Natural killer cell treated with Interleukin-12 subunit alpha and Interleukin-12 subunit beta and Interleukin-15 and Interleukin-18, amount 100 ng/mL, for 72 hours (primary cell): Measurements from ENCODE around the gene AP2B1. TPM values are rescaled to one million over a fixed set of nuclear protein-coding genes. Genes with fewer than 3 reads are reported as not detected.
"Not testable (repeated sequence)": the region's sequence is repeated elsewhere in the genome, so short reads cannot be mapped to it uniquely, and the experiment has no call there.

Experiments used
- ATAC-seq, 2 donors: fragments of 150-1000 bp; cut with Tn5 transposase in 1 of 2; sonication (Bioruptor Pico), chemical (Tn5 transposase) in 1 of 2; 2 replicates each; pipeline ENCODE4 v1.10.0; 2021
- DNase-seq: peaks from one replicate; pipeline ENCODE4 v3.0.0; 2022; ENCODE audit warnings: low spot score
- H3K27ac Mint-ChIP-seq, 2 donors: 1 replicate in 1 of 2; 2 replicates in 1 of 2; pipeline ENCODE4 v1.8.0; 2022; ENCODE audit warnings: mixed read lengths in 2 of 2, mild to moderate bottlenecking in 1 of 2, moderate library complexity in 1 of 2
- H3K27me3 Mint-ChIP-seq, 2 donors: 1 replicate in 1 of 2; 2 replicates in 1 of 2; pipeline ENCODE4 v1.8.0; 2022; ENCODE audit warnings: mixed read lengths in 2 of 2
- H3K36me3 Mint-ChIP-seq: one replicate; pipeline ENCODE4 v1.8.0; 2022; ENCODE audit warnings: mixed read lengths
- H3K4me1 Mint-ChIP-seq, 2 donors: 1 replicate in 1 of 2; 2 replicates in 1 of 2; pipeline ENCODE4 v1.8.0; 2022; ENCODE audit warnings: low read depth in 2 of 2, mixed read lengths in 2 of 2, mild to moderate bottlenecking in 1 of 2
- H3K4me3 Mint-ChIP-seq: one replicate; pipeline ENCODE4 v1.8.0; 2022; ENCODE audit warnings: mixed read lengths
- H3K9me3 Mint-ChIP-seq: 2 replicates; pipeline ENCODE4 v1.8.0; 2022; ENCODE audit warnings: mixed read lengths
- total RNA-seq, 2 donors: library from RNA; stranded (reverse); gene quantifications; one replicate each; pipeline ENCODE4 v1.2.3, GENCODE V29; 2022

AP2B1 gene
- total RNA-seq, 2 donors from 2014 or later, result 158 to 171 TPM

- H3K9me3 Mint-ChIP-seq, result no peaks in the 10 kb centered on the region
Observed at GRCh38 chr17:35555691-35556090, 31.4 kb upstream of the AP2B1 start.

GRCh38 chr17:35557353-35557752 is 29.8 kb upstream of the AP2B1 start:
- ATAC-seq, result no peak
- Mint-ChIP-seq H3K4me1 (no peaks in the 10 kb centered on the region), H3K4me3 (no peak overlapping the region), H3K9me3 (no peaks in the 10 kb centered on the region), H3K36me3 (no peaks in the 10 kb centered on the region), H3K27ac (no peak overlapping the region), H3K27me3 (peaks cover 0 to 18% of the 10 kb centered on the region in 2 donors)
- DNase-seq, result no peak

More at GRCh38 chr17:35555691-35556090, 31.4 kb upstream of the AP2B1 start:
- Mint-ChIP-seq H3K4me1 (no peaks in the 10 kb centered on the region), H3K27ac (no peak overlapping the region), H3K36me3 (no peaks in the 10 kb centered on the region), H3K27me3 (peaks cover 0 to 18% of the 10 kb centered on the region in 2 donors), H3K4me3 (no peak overlapping the region)
- ATAC-seq (no peak), DNase-seq (no peak)

GRCh38 chr17:35559495-35560210 is 27.5 kb upstream of the AP2B1 start:
- Mint-ChIP-seq H3K36me3 (no peaks in the 10 kb centered on the region), H3K27me3 (peaks cover 0 to 20% of the 10 kb centered on the region in 2 donors), H3K9me3 (no peaks in the 10 kb centered on the region), H3K4me3 (no peak overlapping the region), H3K4me1 (no peaks in the 10 kb centered on the region), H3K27ac (no peak overlapping the region)
- DNase-seq (no peak), ATAC-seq (no peak)

- Mint-ChIP-seq H3K27ac (no peak within 1 kb of the TSS), H3K36me3 (no peaks in the 10 kb centered on the region), H3K4me1 (no peaks in the 10 kb centered on the region), H3K4me3 (no peak within 1 kb of the TSS), H3K27me3 (peaks cover 0 to 20% of the 10 kb centered on the region in 2 donors), H3K9me3 (no peaks in the 10 kb centered on the region)
- DNase-seq, result no peak
- ATAC-seq, result no peak
Observed at GRCh38 chr17:35560703-35561102, 26.4 kb upstream of the AP2B1 start, which contains the start of gene SLFN14. Gene SLFN14 (minus strand): TSS chr17:35560819. CDS start chr17:35558062, 2,757 bp downstream.

GRCh38 chr17:35563181-35563580 is 23.9 kb upstream of the AP2B1 start:
- not testable (repeated sequence) for H3K9me3 Mint-ChIP-seq, H3K4me3 Mint-ChIP-seq, DNase-seq, H3K36me3 Mint-ChIP-seq, H3K4me1 Mint-ChIP-seq, ATAC-seq, H3K27ac Mint-ChIP-seq
- peaks cover 0 to 17% of the 10 kb centered on the region in 2 donors for H3K27me3 Mint-ChIP-seq

DNA sequence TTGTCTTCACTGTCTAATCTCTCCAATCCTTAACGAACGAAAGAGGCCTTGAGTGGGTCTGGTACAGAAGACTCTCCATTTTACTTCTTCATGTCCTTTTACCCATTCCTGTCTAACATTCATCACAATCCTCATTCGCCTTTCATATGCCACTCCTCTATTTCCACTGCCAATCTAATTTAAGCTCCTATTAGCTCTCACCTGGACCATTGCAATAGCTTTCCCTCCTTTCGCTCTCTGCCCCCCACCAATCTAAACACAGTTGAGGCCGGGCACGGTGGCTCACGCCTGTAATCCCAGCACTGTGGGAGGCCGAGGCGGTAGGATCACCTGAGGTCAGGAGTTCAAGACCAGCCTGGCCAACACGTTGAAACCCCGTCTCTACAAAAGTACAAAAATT is 20.2 kb upstream of the AP2B1 start:
- peaks cover 0 to 2% of the 10 kb centered on the region in 2 donors for H3K27me3 Mint-ChIP-seq
- peak overlapping the region; percentile 89 for H3K4me3 Mint-ChIP-seq
- peak overlapping the region in 1 of 2 donors; percentile 75 for H3K27ac Mint-ChIP-seq
- H3K4me1 Mint-ChIP-seq, result peaks cover 20 to 23% of the 10 kb centered on the region in 2 donors
- no peaks in the 10 kb centered on the region for H3K9me3 Mint-ChIP-seq
- no peak for ATAC-seq
- no peak for DNase-seq
- peaks cover 6% of the 10 kb centered on the region for H3K36me3 Mint-ChIP-seq

DNA sequence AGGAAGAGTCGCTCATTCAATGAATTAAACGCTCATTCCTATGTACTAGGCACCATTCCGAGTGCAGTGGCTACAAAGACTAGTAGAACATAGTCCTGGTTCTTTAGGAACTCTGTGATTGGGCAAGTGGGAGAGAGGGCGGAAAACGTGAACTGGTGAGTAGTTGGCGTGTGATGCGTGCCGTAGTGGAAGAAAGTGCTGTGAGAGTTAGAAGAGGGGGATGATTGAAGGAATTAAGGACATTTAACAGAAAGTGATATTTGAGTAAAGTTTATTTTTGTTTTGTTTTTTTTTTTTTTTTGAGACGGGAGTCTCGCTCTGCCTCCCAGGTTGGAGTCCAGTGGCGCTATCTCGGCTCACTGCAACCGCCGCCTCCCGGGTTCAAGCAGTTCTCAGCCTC is 18.6 kb upstream of the AP2B1 start:
- peaks cover 20 to 23% of the 10 kb centered on the region in 2 donors for H3K4me1 Mint-ChIP-seq
- H3K27ac Mint-ChIP-seq, result peak overlapping the region; percentile 79 to 91
- H3K27me3 Mint-ChIP-seq, result peaks cover 0 to 2% of the 10 kb centered on the region in 2 donors
- H3K4me3 Mint-ChIP-seq, result peak overlapping the region; percentile 89
- no peak for DNase-seq
- H3K9me3 Mint-ChIP-seq, result no peaks in the 10 kb centered on the region
- ATAC-seq, result peak in 1 of 2 donors; percentile 52
- peaks cover 6% of the 10 kb centered on the region for H3K36me3 Mint-ChIP-seq

DNA sequence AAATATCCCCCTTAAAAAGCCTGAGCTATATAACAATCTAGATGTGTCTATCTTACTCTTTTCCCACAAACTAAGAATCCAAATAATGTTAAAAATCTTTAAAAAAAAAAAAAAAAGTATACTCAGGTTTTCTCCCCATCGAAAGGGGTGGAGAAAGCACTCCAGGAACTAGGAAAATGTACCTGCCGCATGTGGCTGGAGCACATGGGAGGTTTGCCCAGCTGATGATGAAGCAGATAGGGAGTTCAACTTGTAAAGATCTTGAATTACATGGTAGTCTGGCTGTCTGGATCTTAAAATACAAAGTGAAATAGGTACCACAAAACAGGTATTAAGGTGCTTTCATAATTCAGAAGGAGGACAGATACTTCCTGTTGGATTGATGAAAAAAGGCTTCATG is 17.7 kb upstream of the AP2B1 start:
- H3K9me3 Mint-ChIP-seq, result no peaks in the 10 kb centered on the region
- ATAC-seq, result no peak
- peaks cover 6% of the 10 kb centered on the region for H3K36me3 Mint-ChIP-seq
- no peak for DNase-seq
- H3K27ac Mint-ChIP-seq, result peak overlapping the region; percentile 14 to 22
- peaks cover 20 to 23% of the 10 kb centered on the region in 2 donors for H3K4me1 Mint-ChIP-seq
- peak overlapping the region; percentile 50 for H3K4me3 Mint-ChIP-seq
- no peaks in the 10 kb centered on the region for H3K27me3 Mint-ChIP-seq

DNA sequence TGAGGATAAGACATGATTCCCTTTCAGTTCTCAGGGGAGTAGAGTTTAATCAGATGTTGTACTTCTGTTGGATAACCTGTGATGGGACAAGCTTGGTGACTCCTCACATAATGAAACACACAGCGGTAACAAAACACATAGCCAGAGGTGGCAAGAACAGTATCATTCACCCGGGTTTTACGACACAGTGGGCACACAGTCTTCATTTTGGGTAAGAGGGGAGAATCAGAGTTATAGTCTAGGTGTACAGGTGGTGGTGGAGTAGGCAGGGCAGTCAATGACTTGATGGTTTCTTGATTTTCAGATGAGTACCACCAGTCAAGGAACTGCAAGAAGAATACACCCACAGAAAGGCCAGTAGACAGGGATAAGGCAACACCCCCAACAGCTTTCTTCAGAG is 11.4 kb upstream of the AP2B1 start:
- no peaks in the 10 kb centered on the region for H3K27me3 Mint-ChIP-seq
- no peak for DNase-seq
- no peaks in the 10 kb centered on the region for H3K9me3 Mint-ChIP-seq
- H3K4me3 Mint-ChIP-seq, result no peak overlapping the region
- no peaks in the 10 kb centered on the region for H3K36me3 Mint-ChIP-seq
- H3K27ac Mint-ChIP-seq, result peak overlapping the region in 1 of 2 donors; percentile 56
- H3K4me1 Mint-ChIP-seq, result peaks cover 21 to 26% of the 10 kb centered on the region in 2 donors
- no peak for ATAC-seq

DNA sequence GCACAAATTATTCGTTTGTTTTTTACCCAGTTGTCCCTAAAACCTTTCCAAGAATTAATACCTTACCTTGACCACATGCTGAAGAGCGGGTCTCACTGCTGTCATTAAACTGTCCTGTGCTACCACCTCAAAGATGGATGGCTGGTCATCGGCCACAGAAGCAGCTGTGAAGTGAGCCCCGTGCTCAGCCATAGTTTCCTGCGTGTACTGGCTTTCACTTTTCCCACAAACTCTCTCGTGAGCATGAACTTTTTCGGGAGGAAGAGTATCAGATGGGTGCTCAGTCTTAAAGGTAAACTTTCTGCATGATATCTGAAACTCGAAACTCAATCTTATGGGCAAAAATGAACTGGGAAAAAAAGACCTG is 9.3 kb upstream of the AP2B1 start:
- ATAC-seq (no peak), DNase-seq (no peak)
- Mint-ChIP-seq H3K36me3 (no peaks in the 10 kb centered on the region), H3K9me3 (no peaks in the 10 kb centered on the region), H3K4me3 (peak overlapping the region; percentile 99), H3K27ac (peak overlapping the region; percentile 98 to 100), H3K27me3 (peaks cover 0 to 3% of the 10 kb centered on the region in 2 donors), H3K4me1 (peaks cover 21 to 26% of the 10 kb centered on the region in 2 donors)

DNA sequence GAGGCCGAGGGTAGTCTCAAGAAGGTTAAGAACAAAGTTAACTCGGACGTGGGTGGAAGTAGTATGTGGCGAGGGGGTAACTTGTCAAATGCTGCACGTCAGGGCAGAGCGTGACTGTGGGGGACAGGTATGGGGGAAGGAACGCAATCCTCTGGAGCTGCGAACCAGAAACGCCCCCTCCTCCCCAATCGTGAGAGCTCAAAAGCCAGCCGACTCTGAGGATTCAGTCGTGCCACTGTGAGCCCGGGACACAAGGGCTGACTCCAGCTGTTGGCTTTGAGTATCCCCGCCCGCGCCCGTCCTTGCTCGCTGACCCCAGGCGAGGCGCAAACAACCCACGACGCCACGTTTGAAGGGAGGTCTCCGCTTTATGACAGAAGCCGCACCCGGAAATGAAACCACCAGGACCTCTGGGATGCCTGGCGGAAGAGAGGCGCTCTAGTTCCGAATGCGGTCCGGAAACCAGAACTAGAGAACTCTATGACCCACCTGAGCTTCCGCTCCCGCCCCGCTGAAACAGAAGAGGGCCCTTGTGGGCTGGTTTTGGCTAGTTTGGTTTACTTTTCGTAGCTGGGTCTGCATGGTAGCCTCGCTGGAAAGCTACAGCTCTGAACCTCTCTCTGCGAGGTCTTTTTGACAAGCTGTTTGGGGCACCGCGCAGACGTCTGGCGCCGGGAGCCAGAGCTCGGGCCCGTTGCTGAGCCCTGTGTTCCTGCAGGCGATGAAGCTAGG is 8.8 kb upstream of the AP2B1 start, which contains the start of gene PEX12:
Gene PEX12, minus strand, starts transcription at position 375 of the 732 bp plus-strand sequence. CDS start 550 bp downstream, outside the sequence.
- ATAC-seq (peak; percentile 98), DNase-seq (peak; percentile 93)
- H3K36me3 Mint-ChIP-seq, result no peaks in the 10 kb centered on the region
- H3K27me3 Mint-ChIP-seq, result peaks cover 0 to 3% of the 10 kb centered on the region in 2 donors
- peaks cover 21 to 26% of the 10 kb centered on the region in 2 donors for H3K4me1 Mint-ChIP-seq
- H3K27ac Mint-ChIP-seq, result peak within 1 kb of the TSS; percentile 98 to 100
- H3K9me3 Mint-ChIP-seq, result no peaks in the 10 kb centered on the region
- H3K4me3 Mint-ChIP-seq, result peak within 1 kb of the TSS; percentile 99

- peaks cover 21 to 26% of the 10 kb centered on the region in 2 donors for H3K4me1 Mint-ChIP-seq
- peak overlapping the region; percentile 98 to 100 for H3K27ac Mint-ChIP-seq
- H3K4me3 Mint-ChIP-seq, result peak overlapping the region; percentile 99
- no peak for DNase-seq
- ATAC-seq, result peak in 1 of 2 donors; percentile 40
- H3K36me3 Mint-ChIP-seq, result no peaks in the 10 kb centered on the region
- H3K27me3 Mint-ChIP-seq, result peaks cover 1 to 6% of the 10 kb centered on the region in 2 donors
- H3K9me3 Mint-ChIP-seq, result no peaks in the 10 kb centered on the region
Observed at GRCh38 chr17:35578929-35579432, 8.1 kb upstream of the AP2B1 start.

GRCh38 chr17:35584061-35584460 is 3.1 kb upstream of the AP2B1 start:
- Mint-ChIP-seq H3K36me3 (peaks cover 6% of the 10 kb centered on the region), H3K27ac (no peak overlapping the region), H3K4me1 (peaks cover 22 to 27% of the 10 kb centered on the region in 2 donors), H3K27me3 (peaks cover 11 to 13% of the 10 kb centered on the region in 2 donors), H3K4me3 (no peak overlapping the region), H3K9me3 (no peaks in the 10 kb centered on the region)
- DNase-seq (no peak), ATAC-seq (no peak)
